GM19468 (cell line): Measurements from ENCODE around the gene MYO10.
A peak's percentile ranks its signal among the peaks of the same experiment; 100 is the strongest.

Source experiments
- ATAC-seq: cut with Tn5 transposase; IDR thresholded peaks from one replicate; pipeline ENCODE4 v1.9.1; 2021; ENCODE audit warnings: mild to moderate bottlenecking, moderate library complexity, moderate number of reproducible peaks; ENCODE audit not compliant: unreplicated experiment; ENCODE audit errors: extremely low read depth

MYO10 gene

DNA sequence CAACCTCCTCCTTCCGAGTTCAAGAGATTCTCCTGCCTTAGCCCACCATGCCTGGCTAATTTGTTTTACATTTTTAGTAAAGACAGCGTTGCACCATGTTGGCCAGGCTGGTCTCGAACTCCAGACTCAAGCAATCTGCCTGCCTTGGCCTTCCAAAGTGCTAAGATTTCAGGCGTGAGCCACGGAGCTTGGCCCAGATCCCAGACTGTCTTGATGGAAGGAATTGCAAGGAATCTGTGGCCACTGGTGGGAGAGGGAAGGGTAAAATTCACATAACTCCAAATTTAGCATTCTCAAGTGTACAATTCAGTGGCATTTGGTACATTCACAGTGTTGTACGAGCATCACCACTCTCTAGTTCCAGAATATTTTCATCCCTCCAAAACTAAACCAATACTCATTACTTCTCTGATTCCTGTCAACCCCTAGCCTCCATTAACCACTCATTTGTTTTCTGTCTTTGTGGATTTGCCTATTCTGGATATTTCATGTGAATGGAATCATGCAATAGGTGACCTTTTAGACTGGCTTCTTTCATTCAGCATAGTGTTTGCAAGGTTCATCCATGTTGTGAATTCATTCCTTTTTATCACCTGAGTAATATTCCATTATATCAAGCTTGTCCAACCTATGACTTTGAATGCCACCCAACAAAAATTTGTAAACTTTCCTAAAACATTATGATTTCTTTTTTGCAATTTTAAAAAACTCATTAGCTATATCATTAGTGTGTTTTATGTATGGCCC is 8.9 kb upstream of the MYO10 start:
- ATAC-seq = no peak

DNA sequence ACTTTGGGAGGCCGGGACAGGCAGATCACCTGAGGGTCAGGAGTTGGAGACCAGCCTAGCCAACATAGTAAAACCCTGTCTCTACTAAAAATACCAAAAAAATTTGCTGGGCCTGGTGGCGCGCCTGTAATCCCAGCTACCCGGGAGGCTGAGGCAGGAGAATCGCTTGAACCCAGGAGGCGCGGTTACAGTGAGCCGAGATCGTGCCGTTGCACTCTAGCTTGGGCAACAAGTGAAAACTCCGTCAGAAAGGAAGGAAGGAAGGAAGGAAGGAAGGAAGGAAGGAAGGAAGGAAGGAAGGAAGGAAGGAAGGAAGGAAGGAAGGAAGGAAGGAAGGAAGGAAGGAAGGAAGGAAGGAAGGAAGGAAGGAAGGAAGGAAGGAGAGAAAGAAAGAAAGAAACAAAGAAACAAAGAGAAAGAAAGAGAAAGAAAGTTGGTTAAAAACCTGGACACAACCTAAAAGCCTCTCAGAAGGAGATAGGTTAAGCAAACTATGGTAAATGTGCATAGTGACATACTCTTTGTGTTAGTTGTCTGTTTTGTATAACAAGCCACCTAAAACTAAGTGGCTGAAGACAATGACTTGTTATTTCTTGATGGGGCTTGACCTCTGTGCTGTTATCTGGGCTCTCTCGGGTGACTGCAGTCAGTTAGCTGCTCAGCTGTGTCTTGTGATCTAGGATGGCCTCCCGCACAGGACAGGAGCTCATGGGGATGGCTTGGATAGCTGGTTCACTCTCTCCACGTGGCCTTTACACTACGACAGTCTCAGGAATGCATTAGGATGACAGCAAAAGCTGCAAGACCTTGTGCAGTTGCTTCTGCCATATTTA is 8.0 kb upstream of the MYO10 start:
- ATAC-seq = no peak

DNA sequence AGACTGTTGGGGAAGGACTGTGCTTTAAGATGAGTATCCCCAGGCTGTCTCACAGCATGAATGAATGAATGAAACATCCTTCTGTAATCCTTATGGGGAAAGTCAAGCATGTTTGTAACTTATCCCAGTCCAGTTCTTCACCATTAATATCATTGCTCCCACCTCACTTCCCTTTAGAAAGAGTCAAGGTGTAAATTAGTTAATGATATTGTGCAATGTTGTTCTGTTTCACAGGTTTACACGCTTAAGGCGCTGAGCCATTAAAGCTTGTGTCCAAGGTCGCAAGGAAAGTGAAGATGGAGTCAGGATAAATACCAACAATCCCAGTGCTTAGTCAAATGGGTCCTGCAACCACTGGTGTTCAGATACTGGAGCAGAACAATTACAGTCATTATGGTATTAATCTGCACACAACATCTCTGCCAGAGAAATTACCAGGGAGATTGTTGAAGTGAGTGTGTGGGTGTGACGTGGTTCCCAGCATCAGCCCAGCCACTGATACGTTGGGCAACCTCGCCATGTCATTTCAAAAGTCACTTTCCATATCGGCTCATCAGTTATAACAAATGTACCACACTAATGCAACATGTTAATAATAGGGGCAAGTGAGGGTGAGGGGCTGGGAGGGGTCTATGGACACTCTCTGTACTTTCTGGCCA is 1.5 kb upstream of the MYO10 start:
- ATAC-seq = no peak

DNA sequence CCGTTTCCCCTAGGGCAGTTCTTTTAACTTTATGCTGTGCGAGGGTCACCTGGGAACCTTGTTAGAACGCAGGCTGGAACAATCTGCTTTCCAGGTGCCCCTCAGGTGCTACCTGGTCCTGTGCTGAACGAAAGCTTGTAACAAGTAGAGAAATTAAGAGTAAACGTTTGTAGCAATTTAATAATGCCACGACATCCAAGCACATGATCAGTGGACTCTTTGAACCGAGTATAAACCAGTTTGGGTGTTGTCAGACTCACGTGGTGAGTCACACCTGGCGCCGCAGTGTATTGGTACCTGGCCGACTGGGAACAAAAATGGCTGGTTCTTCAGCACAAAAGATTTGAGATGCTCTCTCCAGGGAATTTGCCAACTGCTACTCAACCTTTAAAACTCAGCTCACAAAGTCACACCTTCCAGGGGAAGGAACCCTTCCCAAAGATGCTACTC is 926 bp upstream of the MYO10 start:
- ATAC-seq = no peak

DNA sequence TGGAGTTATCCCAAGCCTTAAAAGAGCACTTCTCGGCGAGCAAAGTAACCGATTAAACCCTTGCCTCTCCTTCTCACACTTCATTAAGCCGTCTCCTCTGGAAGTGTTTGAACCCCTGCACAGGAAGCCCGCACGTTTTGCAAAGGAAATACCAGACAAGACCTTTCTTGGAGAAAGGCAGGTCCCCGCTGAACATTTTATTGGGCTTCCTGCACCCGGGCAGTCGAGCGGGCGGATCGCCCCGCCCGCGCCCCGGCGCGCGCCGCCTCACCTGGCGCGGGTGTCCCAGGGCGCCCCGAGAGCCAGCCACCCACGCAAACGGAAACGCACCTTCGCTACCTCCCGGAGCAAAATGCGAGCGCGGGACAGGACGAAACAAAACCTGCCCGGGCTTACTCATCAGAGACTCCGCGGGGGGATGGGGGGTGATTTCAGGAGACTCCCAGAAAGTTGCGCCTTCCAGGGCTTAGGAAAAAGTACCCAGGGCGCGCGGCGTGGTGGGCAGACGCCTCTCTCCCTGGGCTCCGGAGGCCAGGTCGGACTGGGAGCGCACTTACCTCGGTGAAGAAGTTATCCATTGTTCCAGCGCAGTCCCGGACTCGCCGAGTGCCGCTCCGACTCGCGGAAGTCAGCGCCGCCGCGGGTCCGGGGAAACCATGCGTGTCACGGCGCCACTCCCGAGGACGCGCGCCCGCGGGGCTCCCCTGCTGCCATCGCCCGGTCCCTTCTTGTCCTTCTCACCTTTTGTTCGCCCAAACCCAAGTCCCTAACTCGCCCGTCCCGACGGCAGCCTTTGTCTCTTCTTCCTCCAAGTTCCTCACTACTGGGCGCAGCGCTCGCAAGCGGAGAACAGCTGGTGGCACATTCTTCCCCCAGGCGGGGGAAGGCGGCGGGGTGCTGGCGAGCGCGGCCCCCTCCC is 598 bp downstream of the MYO10 start:
- ATAC-seq = peak; percentile 36

DNA sequence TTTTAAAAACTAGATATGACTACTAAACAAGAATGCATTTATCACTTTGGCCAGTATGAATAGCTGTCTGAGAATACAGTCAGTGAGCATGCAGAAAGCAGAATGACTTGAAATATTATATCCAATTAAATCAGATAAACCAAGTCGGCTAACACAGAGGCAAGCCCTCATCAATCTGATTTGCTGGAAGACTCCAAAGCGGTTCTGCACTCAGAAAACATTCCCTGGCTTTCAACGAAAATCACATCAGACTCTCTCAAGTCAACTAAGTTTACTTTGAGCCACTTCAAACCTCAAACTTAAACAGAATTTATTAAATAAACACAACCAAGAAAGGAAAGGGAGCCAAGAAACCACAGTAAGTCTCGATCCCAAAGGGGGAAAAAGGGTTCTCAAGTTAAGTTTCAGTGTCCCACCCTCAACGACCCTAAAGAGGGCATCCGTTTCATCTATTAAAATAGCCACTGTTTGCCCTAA is 1.4 kb downstream of the MYO10 start:
- ATAC-seq = no peak

DNA sequence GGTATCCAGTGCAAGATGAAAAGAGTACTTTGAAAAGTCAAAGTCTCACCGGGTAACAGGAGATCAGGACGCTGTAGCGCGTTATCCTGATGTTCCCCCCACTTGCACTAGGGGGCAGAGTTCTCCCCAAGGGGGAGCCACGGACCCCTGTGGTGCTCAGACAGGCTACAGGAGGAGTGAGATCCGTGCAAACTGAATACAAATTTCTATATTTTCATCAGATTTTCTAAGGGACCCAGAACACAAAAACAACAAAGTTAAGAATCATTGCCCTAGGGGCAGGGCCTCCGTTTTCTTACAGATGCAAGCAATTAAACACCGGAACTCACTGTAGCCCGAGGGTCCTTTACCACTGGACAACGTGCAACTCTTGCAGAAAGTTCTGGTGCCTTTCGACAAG is 2.0 kb downstream of the MYO10 start:
- peak; percentile 76 for ATAC-seq

DNA sequence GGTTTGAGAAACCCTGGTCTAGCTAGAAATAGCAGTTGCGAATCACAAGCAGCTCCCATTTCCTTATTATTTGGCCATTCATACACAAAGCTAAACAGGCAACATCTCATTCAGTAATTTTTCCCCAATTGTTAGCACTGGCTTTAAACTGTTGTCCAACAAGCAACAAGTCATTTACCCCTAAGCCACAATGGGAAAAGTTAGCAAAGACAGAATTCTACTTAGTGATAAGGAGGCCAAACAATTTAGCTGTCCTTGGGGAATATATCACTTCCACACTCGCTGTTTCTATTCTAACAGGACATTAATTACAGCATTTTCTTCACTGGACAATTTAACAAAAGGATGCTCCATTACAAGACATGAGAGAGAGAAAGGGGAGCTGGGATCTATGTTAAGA is 2.8 kb downstream of the MYO10 start:
- no peak for ATAC-seq

DNA sequence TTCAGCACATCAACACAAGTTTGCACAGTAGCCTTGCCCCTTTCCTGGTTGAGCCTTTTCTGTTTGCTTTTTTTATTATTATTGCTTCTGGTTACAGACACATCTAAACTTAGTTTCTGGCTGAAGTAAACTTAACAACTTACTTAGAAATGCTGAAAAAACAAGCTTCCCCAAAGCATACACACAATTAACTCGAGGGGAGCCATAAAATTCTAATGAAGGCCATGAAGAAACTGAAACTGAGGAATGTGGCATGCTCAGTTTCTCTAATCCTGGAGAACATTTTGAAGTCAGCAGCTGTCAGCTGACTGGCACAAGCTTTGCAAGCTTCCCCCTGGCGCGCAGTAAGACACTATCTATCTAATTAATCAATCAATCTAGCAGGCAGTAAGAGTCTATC is 3.7 kb downstream of the MYO10 start:
- no peak for ATAC-seq

DNA sequence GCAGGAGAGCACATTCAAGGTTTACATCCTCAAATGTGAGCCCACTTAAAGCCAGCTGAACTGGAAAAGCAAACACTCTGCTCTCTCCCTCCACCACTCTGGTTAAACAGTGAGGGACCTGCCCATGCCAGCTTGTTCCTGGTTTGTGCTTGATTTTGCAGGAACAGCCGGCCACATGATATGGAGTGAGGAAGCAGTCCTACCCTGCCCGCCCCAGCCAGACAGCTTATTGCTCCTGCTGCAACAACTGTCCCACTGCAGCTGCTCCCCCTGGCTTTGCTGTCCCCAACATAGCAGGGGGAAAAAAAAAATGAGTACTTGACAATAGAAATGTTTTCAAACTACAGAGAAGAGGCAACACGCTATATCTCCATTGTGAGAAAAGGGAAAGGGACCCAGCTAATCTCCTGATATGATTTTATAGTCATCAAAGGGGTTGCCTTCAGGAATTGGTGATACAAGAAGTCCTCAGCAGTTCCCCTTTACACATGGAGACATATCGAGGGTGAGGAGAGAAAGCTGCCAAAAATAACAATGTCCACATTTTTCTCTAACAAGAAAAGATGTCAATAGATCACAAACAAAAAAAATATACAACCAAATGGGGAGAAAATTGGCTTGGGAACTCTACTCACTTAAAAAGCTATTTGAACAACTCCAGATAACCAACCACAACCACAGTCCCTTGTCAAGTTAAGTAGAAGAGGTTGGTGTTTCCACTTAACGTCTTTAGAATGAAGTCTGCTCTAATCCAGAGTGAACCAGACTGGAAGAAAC is 4.6 kb downstream of the MYO10 start:
- ATAC-seq = no peak

DNA sequence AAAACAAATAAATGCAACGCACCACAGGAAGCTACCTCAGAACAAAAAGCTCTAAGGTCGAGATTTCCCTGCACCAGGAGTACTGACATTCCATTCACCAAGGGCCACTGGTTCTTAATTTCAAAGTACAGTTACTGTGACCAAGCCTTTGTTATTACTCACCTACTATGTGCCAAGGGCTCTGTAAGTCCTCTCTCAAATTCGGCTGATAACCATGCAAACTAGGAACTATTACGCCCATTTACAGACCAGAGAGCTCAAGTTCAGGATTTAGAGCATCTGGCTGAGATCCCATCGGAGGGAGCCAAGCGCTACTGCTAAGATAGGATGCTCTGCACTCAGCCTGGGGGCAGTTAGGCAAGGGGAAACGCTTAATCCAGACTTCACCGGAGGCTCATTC is 5.6 kb downstream of the MYO10 start:
- no peak for ATAC-seq

DNA sequence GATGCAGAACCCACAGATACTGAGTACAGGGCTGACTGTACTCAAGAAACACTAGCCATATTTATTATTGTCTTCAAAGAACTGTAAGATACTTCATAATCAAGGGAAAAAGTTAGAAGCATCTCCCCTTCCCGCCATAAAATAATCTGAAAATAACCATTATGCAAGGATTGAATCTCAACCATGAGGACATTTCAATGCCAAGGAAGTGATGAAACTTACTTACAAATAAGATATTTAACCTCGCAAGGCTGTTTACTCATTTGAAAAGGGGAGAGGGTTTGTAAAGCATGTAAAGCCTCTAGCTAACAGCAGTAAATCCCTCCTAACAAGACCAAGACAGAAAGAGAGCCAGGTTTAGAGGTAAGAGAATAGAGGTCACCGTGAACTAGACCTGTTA is 6.3 kb downstream of the MYO10 start:
- no peak for ATAC-seq

DNA sequence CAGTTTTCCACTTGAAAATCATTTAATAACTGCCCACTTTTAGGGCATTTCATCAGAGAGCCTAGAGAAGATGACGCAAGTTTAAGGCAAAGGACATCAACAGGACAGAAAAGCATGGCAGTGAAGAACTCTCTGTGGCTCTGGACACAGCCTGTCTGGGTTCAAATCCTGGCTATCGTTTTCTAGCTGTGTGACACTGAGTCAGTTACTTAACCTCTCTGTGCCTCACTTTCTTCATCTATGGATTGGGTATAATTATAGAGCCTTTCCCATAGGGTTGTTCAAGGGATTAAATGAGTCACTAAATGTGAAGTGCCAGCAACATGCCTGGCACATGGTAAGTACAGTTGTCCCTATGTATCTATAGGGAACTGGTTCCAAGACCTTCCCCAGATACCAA is 6.7 kb downstream of the MYO10 start:
- ATAC-seq = no peak

DNA sequence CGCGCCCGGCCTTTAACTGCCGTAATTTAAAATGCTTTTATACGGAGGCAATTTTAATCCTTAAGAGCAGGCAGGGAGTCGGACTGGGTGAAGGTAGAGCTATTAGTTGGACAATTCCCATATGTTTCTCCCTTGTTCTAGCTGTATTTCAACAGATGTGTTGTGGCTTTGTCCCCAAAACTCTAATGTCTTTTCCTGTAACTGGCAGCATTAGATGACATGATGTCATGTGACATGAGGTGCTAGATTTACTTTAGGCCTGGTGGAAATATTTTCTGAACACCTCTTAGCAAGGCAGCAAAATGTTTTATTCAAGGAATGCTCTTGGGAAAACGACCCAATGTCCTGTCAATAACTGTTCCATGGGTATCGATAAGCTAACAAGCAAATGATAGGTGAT is 8.5 kb downstream of the MYO10 start:
- no peak for ATAC-seq

DNA sequence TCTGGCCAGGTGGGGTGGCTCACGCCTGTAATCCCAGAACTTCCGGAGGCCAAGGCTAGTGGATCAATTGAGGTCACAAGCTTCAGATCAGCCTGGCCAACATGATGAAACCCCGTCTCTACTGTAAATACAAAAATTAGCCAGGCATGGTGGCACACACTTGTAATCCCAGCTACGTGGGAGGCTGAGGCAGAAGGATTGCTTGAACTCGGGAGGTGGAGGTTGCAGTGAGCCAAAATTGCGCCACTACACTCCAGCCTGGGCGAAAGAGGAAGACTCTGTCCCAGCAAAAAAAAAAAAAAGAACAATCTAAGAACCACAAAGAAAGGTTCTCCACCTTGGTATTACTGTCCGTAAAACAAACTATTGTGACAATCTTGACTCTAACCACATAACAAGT is 9.7 kb downstream of the MYO10 start:
- ATAC-seq = no peak

DNA sequence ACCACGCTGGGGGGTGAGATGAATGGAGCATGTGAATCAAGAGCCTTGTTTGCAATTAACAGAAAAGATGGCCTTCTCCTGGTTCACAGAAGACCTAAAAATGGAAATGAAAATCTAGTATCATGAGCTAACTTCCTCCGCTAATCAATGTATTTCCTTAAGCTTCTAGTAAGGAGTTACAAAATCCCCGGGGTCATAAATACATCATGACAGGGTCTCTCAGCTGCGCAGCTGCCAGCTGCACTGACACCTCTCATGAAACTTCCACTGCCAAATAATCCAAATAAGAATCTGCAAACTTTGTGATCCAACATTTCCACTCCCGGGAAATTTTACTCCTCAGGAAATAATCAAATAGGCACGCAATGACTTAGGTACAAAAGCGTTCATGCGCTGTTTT is 11.9 kb downstream of the MYO10 start:
- ATAC-seq = no peak

DNA sequence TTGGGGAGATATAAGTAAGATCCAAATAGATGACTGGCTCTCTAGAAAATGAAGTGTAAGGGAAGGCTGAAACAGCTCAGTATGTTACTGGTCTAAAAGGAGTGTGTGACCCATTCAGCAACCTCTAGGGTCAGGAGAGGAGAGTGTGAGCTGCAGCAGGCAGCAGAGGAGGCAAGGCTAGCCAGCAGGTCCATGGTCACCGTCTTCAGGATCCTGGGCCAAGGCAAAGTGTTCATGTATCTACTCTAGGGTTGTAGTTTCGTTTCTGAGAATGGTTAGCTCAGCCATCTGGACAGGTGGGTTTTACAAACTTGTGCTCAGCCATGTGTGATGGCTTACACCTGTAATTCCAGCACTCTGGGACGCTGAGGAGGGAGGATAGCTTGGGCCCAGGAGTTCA is 13.7 kb downstream of the MYO10 start:
- no peak for ATAC-seq

DNA sequence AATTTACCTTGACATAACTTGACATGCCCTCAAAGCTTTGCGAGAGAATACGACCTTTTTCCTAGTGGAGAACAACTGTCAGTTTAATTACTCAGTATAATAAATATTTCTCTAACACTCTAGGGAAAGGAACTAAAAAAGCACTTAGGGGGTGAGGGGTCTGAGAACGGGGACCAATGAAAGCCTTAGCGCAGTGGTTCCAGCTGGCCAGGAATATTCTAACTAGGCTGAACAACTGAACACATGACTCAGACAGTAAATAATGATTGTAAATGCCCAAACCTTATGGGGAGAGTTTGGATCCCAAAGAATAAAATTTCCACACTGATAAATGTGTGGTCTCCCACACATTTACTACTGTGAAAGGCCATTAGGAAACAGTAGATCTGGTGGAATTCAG is 14.9 kb downstream of the MYO10 start:
- ATAC-seq = no peak

DNA sequence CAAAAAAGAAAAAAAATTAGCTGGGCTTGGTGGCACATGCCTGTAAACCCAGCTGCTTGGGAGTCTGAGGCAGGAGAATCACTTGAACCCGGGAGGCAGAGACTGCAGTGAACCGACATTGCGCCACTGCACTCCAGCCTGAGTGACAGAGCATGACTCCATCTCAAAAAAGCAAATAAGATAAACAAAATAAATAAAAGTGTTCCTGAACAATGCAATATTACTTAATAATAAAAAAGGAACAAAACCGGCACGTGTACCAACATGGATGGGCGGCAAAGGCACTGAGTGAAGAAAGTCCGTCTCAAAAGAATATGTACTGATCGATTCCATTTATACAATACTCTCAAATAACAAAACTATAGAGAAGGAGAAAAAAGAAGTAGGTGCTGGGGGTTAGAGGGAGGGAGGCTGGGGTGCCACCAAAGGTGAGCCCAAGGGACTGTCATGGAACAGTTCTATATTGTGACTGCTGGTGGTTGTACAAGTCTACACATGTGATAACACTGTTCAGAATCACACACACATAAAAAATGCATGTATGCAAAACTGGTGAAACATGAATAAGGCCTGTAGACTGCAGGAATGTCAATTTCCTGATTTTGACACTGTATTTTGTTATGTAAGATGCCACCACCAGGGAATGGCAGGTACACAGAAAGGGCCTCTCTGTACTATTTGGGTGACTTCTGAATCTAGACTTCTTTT is 15.8 kb downstream of the MYO10 start:
- ATAC-seq = no peak
